OCI-LY1 (cell line): ENCODE measurements around the gene HOXA5.

ENCODE experiments used
- H2AFZ ChIP-seq: fragments of 200-600 bp; sonication (generic), shearing (Covaris generic); 2 replicates; pipeline ENCODE4 v1.6.0; 2014; ENCODE audit warnings: antibody characterized with exemption, mild to moderate bottlenecking, low read length
- H3F3A ChIP-seq: fragments of 200-600 bp; sonication (generic), shearing (Covaris generic); 2 replicates; pipeline ENCODE4 v1.6.0; 2014; ENCODE audit warnings: mild to moderate bottlenecking, antibody characterized with exemption, low read length, moderate library complexity; ENCODE audit not compliant: insufficient read depth
- H3K27ac ChIP-seq: fragments of 200-600 bp; sonication (generic); 2 replicates; pipeline ENCODE4 v1.5.1; 2014; ENCODE audit warnings: low read length, mixed run types, mild to moderate bottlenecking, low read depth; ENCODE audit not compliant: poor library complexity, severe bottlenecking
- H3K27me3 ChIP-seq: fragments of 200-600 bp; sonication (generic); 2 replicates; pipeline ENCODE4 v1.6.0; 2014; ENCODE audit warnings: antibody characterized with exemption, mild to moderate bottlenecking, low read length, moderate library complexity; ENCODE audit not compliant: insufficient read depth
- H3K36me3 ChIP-seq: fragments of 200-600 bp; sonication (generic); 2 replicates; pipeline ENCODE4 v1.6.1; 2014; ENCODE audit warnings: mild to moderate bottlenecking, antibody characterized with exemption, low read length, moderate library complexity, mixed read lengths; ENCODE audit not compliant: insufficient read depth
- H3K4me1 ChIP-seq: fragments of 200-600 bp; sonication (generic); 2 replicates; pipeline ENCODE4 v1.5.1; 2014; ENCODE audit warnings: mild to moderate bottlenecking, low read length, moderate library complexity; ENCODE audit not compliant: insufficient read depth, severe bottlenecking
- H3K4me2 ChIP-seq: fragments of 200-600 bp; sonication (generic), shearing (Covaris generic); 2 replicates; pipeline ENCODE4 v1.6.1; 2014; ENCODE audit warnings: low read length
- H3K4me3 ChIP-seq: fragments of 200-600 bp; sonication (generic); 2 replicates; pipeline ENCODE4 v1.5.1; 2014; ENCODE audit warnings: low read length, low read depth, mild to moderate bottlenecking, mixed read lengths; ENCODE audit not compliant: poor library complexity, severe bottlenecking
- H3K79me2 ChIP-seq: fragments of 200-600 bp; shearing (Covaris generic); 2 replicates; pipeline ENCODE4 v1.6.1; 2016; ENCODE audit warnings: mixed run types, low read length, mixed read lengths; ENCODE audit not compliant: insufficient read depth
- H3K9ac ChIP-seq: fragments of 200-600 bp; sonication (generic), shearing (Covaris generic); 2 replicates; pipeline ENCODE4 v1.6.1; 2014; ENCODE audit warnings: mild to moderate bottlenecking, low read length, mixed read lengths
- H3K9me2 ChIP-seq: fragments of 200-600 bp; sonication (generic), shearing (Covaris generic); 2 replicates; pipeline ENCODE4 v1.6.1; 2014; ENCODE audit warnings: low read depth, mild to moderate bottlenecking, low read length, mixed read lengths
- H3K9me3 ChIP-seq: fragments of 200-600 bp; shearing (Covaris generic); 2 replicates; pipeline ENCODE4 v1.6.1; 2014; ENCODE audit warnings: low read length, mixed read lengths
- H4K20me1 ChIP-seq: fragments of 200-600 bp; sonication (generic), shearing (Covaris generic); 2 replicates; pipeline ENCODE4 v1.6.0; 2016; ENCODE audit warnings: mild to moderate bottlenecking, low read length; ENCODE audit not compliant: insufficient read depth
- CTCF ChIP-seq: fragments of 200-600 bp; sonication (generic), shearing (Covaris generic); IDR thresholded peaks from 2 replicates; pipeline ENCODE4 v1.5.1; 2017; ENCODE audit warnings: mild to moderate bottlenecking, antibody characterized with exemption, low read length, moderate library complexity, mixed read lengths
- EZH2 ChIP-seq: fragments of 200-600 bp; sonication (generic), shearing (Covaris generic); IDR thresholded peaks from 2 replicates; pipeline ENCODE4 v1.8.0; 2017; ENCODE audit warnings: borderline replicate concordance, mixed run types, mild to moderate bottlenecking, antibody characterized with exemption, low read length, moderate library complexity, mixed read lengths

HOXA5 gene

GRCh38 chr7:27112361-27112760 is 31.1 kb downstream of the HOXA5 start:
- Histone ChIP-seq H3K9ac (no peak overlapping the region), H3K4me1 (no peaks in the 10 kb centered on the region), H3K36me3 (no peaks in the 10 kb centered on the region), H3F3A (no peaks in the 10 kb centered on the region), H3K4me2 (no peak overlapping the region), H2AFZ (no peak overlapping the region), H3K27me3 (no peaks in the 10 kb centered on the region), H3K79me2 (no peaks in the 10 kb centered on the region), H3K9me2 (no peaks in the 10 kb centered on the region), H4K20me1 (no peaks in the 10 kb centered on the region), H3K4me3 (no peak overlapping the region), H3K27ac (no peak overlapping the region), H3K9me3 (no peaks in the 10 kb centered on the region)
- no peak for TF ChIP-seq EZH2

GRCh38 chr7:27111751-27112277 is 31.7 kb downstream of the HOXA5 start:
- no peaks in the 10 kb centered on the region for H3K9me2 ChIP-seq
- H3F3A ChIP-seq: no peaks in the 10 kb centered on the region
- H2AFZ ChIP-seq: no peak overlapping the region
- no peaks in the 10 kb centered on the region for H3K27me3 ChIP-seq
- H3K4me1 ChIP-seq: no peaks in the 10 kb centered on the region
- H3K9ac ChIP-seq: no peak overlapping the region
- TF ChIP-seq EZH2 (no peak), CTCF (no peak)
- no peak overlapping the region for H3K4me2 ChIP-seq
- no peaks in the 10 kb centered on the region for H3K9me3 ChIP-seq
- H4K20me1 ChIP-seq: no peaks in the 10 kb centered on the region
- H3K36me3 ChIP-seq: no peaks in the 10 kb centered on the region
- H3K27ac ChIP-seq: no peak overlapping the region
- H3K4me3 ChIP-seq: no peak overlapping the region
- no peaks in the 10 kb centered on the region for H3K79me2 ChIP-seq

GRCh38 chr7:27111042-27111750 is 32.3 kb downstream of the HOXA5 start:
- Histone ChIP-seq H4K20me1 (no peaks in the 10 kb centered on the region), H3K9me3 (no peaks in the 10 kb centered on the region), H3K27me3 (no peaks in the 10 kb centered on the region), H3K4me1 (no peaks in the 10 kb centered on the region), H2AFZ (no peak overlapping the region), H3K4me2 (no peak overlapping the region), H3K9ac (no peak overlapping the region), H3F3A (no peaks in the 10 kb centered on the region), H3K36me3 (no peaks in the 10 kb centered on the region), H3K27ac (no peak overlapping the region), H3K79me2 (no peaks in the 10 kb centered on the region), H3K4me3 (no peak overlapping the region), H3K9me2 (no peaks in the 10 kb centered on the region)
- no peak for TF ChIP-seq EZH2
- no peak for TF ChIP-seq CTCF
